K562 (cell line): Measurements from ENCODE around the gene TNIK. TPM values are rescaled to one million over a fixed set of nuclear protein-coding genes. Genes with fewer than 3 reads are reported as not detected.

Experiments
- ATAC-seq: fragments of 200-7000 bp; cut with Tn5 transposase; 3 replicates; pipeline ENCODE4 v1.9.1; 2020; ENCODE audit warnings: moderate library complexity
- BruUV-seq: library from RNA; stranded (reverse); fragments of 400-500 nt; replicated peaks from 2 replicates; lab custom pipeline; 2021; lab: Mats Ljungman, UMichigan
- CTCF ChIA-PET: fragments of 300-600 bp; formaldehyde crosslinking; extraction: SDS; loops from one replicate; lab custom pipeline; 2021; ENCODE audit warnings: low intra/inter-chr PET ratio; lab: Yijun Ruan, JAX
- POLR2A ChIA-PET: fragments of 300-600, 350-650 bp; sonication (Branson Sonifier 250); formaldehyde crosslinking; extraction: SDS; loops from one replicate; lab custom pipeline; 2021; ENCODE audit warnings: antibody characterized with exemption, inconsistent platforms; lab: Yijun Ruan, JAX
- DNase-seq, 4 experiments: peaks; one replicate each; pipeline versions ENCODE4 v3.0.0 to v3.0.0-alpha.2; 2011 to 2018; ENCODE audit warnings: low spot score in 3 of 4, mixed read lengths in 3 of 4; ENCODE audit errors: extremely low read depth in 1 of 4
- FAIRE-seq: peaks from 2 replicates; lab custom pipeline; 2011; peaks lifted over from hg19 to GRCh38; lab: Jason Lieb, UNC
- H2AFZ ChIP-seq: 2 replicates; pipeline ENCODE4 v1.6.0; 2011; ENCODE audit warnings: low read depth, low read length, control low read depth, inconsistent platforms
- H3K27ac ChIP-seq: fragments of 200-600 bp; 3 replicates; pipeline ENCODE4 v1.8.0; 2011; ENCODE audit warnings: low read depth, mild to moderate bottlenecking, control low read depth, inconsistent platforms, low read length, moderate library complexity, mixed read lengths; ENCODE audit errors: extremely low read depth
- H3K27me3 ChIP-seq, 2 experiments: fragments of 300-600 bp in 1 of 2; 2 replicates in 1 of 2; 3 replicates in 1 of 2; pipeline versions ENCODE4 v1.6.0 to v1.8.0; 2011; ENCODE audit warnings: inconsistent platforms in 2 of 2, low read length in 2 of 2, mild to moderate bottlenecking in 1 of 2, mixed read lengths in 1 of 2, moderate library complexity in 1 of 2; ENCODE audit not compliant: control insufficient read depth in 2 of 2, insufficient read depth in 2 of 2
- H3K36me3 ChIP-seq: fragments of 300-600 bp; 3 replicates; pipeline ENCODE4 v1.8.0; 2011; ENCODE audit warnings: mild to moderate bottlenecking, low read length, inconsistent platforms; ENCODE audit not compliant: control insufficient read depth, insufficient read depth
- H3K4me1 ChIP-seq, 2 experiments: fragments of 200-600 bp in 1 of 2; replicated peaks in 1 of 2; 2 replicates in 1 of 2; 3 replicates in 1 of 2; pipeline versions ENCODE4 v1.5.1 to v1.8.0; 2011; ENCODE audit warnings: inconsistent platforms in 2 of 2, low read length in 2 of 2, mild to moderate bottlenecking in 1 of 2, mixed read lengths in 1 of 2, moderate library complexity in 1 of 2; ENCODE audit not compliant: control insufficient read depth in 2 of 2, insufficient read depth in 2 of 2
- H3K4me2 ChIP-seq: 2 replicates; pipeline ENCODE4 v1.6.1; 2011; ENCODE audit warnings: low read length, control low read depth, inconsistent platforms, mixed read lengths; ENCODE audit not compliant: insufficient read depth
- H3K4me3 ChIP-seq: fragments of 200-600 bp; sonication (generic), shearing (Covaris generic); 2 replicates; pipeline ENCODE4 v1.5.1; 2016; ENCODE audit warnings: control low read depth, inconsistent platforms
- H3K79me2 ChIP-seq: fragments of 200-600 bp; 3 replicates; pipeline ENCODE4 v1.8.0; 2011; ENCODE audit warnings: low read length, inconsistent platforms; ENCODE audit not compliant: control insufficient read depth, insufficient read depth
- H3K9ac ChIP-seq, 2 experiments: 2 replicates each; pipeline versions ENCODE4 v1.6.0 to v1.6.1; 2011; ENCODE audit warnings: low read depth in 2 of 2, low read length in 2 of 2, control low read depth in 1 of 2, inconsistent platforms in 1 of 2, mild to moderate bottlenecking in 1 of 2, mixed read lengths in 1 of 2; ENCODE audit not compliant: insufficient read depth in 1 of 2
- H3K9me1 ChIP-seq: one replicate; pipeline ENCODE4 v1.6.0; 2011; ENCODE audit warnings: inconsistent platforms, mild to moderate bottlenecking, low read length, moderate library complexity; ENCODE audit not compliant: control insufficient read depth, insufficient read depth
- H3K9me3 ChIP-seq: replicated peaks from 2 replicates; pipeline ENCODE4 v1.5.1; 2011; ENCODE audit warnings: low read depth, low read length, inconsistent platforms; ENCODE audit not compliant: control insufficient read depth, insufficient read depth
- H4K20me1 ChIP-seq: replicated peaks from 2 replicates; pipeline ENCODE4 v1.6.1; 2011; ENCODE audit warnings: low read length, inconsistent platforms, mixed read lengths; ENCODE audit not compliant: control insufficient read depth, insufficient read depth
- ARID1B ChIP-seq: fragments of 450-650 bp; IDR thresholded peaks from 2 replicates; pipeline ENCODE4 v1.6.1; 2016; ENCODE audit warnings: antibody characterized with exemption, mild to moderate bottlenecking, inconsistent platforms
- MCM7 ChIP-seq, 2 experiments: fragments of 450-650 bp; IDR thresholded peaks; 2 replicates each; pipeline ENCODE4 v1.6.1; 2016 to 2018
- NR2C2 ChIP-seq, 2 experiments: fragments of 200-800 bp in 1 of 2; sonication (Bioruptor generic) in 1 of 2; sonication (generic) in 1 of 2; formaldehyde crosslinking in 1 of 2; IDR thresholded peaks; 2 replicates each; pipeline versions ENCODE4 v1.6.1 to v1.8.0; 2016 to 2022; ENCODE audit warnings: mild to moderate bottlenecking in 1 of 2, missing compliant biosample characterization in 1 of 2, missing genetic modification characterization in 1 of 2, missing genetic modification reagents in 1 of 2
- RFX7 ChIP-seq: fragments of 250-450 bp; sonication (Bioruptor Pico); IDR thresholded peaks from 2 replicates; pipeline ENCODE4 v1.5.1; 2021; ENCODE audit warnings: mild to moderate bottlenecking
- YBX1 ChIP-seq: fragments of 450-650 bp; IDR thresholded peaks from 2 replicates; pipeline ENCODE4 v1.7.1; 2016; ENCODE audit warnings: mild to moderate bottlenecking
- ZNF165 ChIP-seq: fragments of 250-450 bp; sonication (Bioruptor Pico); IDR thresholded peaks from 2 replicates; pipeline ENCODE4 v1.4.0; 2020; ENCODE audit warnings: borderline replicate concordance
- WGBS: fragments of 100-300 bp; shearing (Covaris generic); methylation state at CpG from one replicate; pipeline ENCODE4 v1.1.6; 2016; ENCODE audit warnings: low coverage, mixed read lengths; ENCODE audit not compliant: insufficient coverage; ENCODE audit errors: missing lambda C conversion rate; 5-methylcytosine and 5-hydroxymethylcytosine counted together
- in situ Hi-C: fragments of 300-500 bp; cut with MboI; formaldehyde crosslinking; loops from 4 replicates; pipeline ENCODE4 v1.15.0; 2018; ENCODE audit warnings: inconsistent platforms, mixed read lengths
- intact Hi-C: fragments of 100-400 bp; cut with micrococcal nuclease; formaldehyde crosslinking; loops from 2 replicates; pipeline ENCODE4 v1.14.2; 2022
- polyA plus RNA-seq, 8 experiments: library from polyadenylated mRNA; depleted of rRNA in 4 of 8; stranded (reverse) in 5 of 8; unstranded in 3 of 8; fragments of >200 nt; fragmentation: Nextera tagmentation in 2 of 8; fragmentation: Illumina TruSeq in 1 of 8; extraction: Ambion mirVana in 2 of 8; extraction: Trizol in 1 of 8; gene quantifications; 2 replicates each; pipeline versions ENCODE4 v1.2.1 to v1.2.3, GENCODE V29; 2011 to 2014; ENCODE audit warnings: inconsistent platforms in 1 of 8, missing spikeins in 1 of 8
- total RNA-seq, 7 experiments: library from RNA; depleted of rRNA in 6 of 7; stranded (reverse); fragments of >200 nt in 6 of 7; fragmentation: Illumina TruSeq in 2 of 7; extraction: Trizol in 2 of 7; gene quantifications; 2 replicates each; pipeline versions ENCODE4 v1.2.1 to v1.2.3, GENCODE V29; 2011 to 2021; ENCODE audit warnings: low replicate concordance in 1 of 7
- TF ChIP-seq, protein P1 (sequence below), 2 experiments: fragments of 150-350 bp in 1 of 2; IDR thresholded peaks; 2 replicates each; pipeline ENCODE4 v1.6.1; 2012 to 2016; ENCODE audit warnings: low read depth in 2 of 2, low read length in 2 of 2, mild to moderate bottlenecking in 1 of 2, moderate library complexity in 1 of 2

TNIK gene
- total and polyA plus RNA-seq, 9 of the 15 experiments (the other 6 are each of a cell fraction or from before 2014, with no cell fraction given): 6.6 to 39.0 (median 24.7) TPM

DNA sequence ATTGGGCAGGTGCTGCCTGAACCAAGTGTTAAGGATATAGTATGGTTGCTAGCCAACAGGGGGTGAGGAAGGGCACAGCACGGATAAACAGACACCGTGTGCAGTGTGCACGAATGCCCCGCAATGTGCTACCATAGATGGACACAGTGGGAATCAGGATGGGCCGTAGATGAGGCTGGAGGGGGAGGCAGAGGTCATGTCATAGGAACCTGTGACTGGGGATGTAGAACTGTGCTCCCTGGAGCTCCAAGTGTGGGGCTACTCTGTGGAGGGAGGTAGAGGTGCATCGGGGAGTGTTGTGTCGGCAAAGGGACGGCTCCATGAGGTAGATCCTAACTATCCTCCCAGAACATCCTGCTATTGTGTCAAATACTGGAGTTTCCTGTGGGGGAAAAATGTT is 102.5 kb downstream of the TNIK start:
- no peak overlapping the region for H3K27ac ChIP-seq
- ChIA-PET CTCF (no interaction called here), POLR2A (interaction anchor here (0.6 kb wide), 1 partner anchor 244 kb away, joined by 3 read pairs; no protein-coding TSS in a partner anchor)
- H3K4me3 ChIP-seq: no peak overlapping the region
- no TSS peak for BruUV-seq
- 0 out of 2 replicates have a peak, but pooled peaks cover 4% of the 10 kb centered on the region for H4K20me1 ChIP-seq
- FAIRE-seq (no peak), ATAC-seq (no peak; the same call in 2 of the 3 replicates), DNase-seq (no peak)
- TF ChIP-seq ARID1B: no peak
- no peak for TF ChIP-seq RFX7 (CRISPR knock-in tag)
- TF ChIP-seq MCM7 (IDR thresholded peaks at IDR 0.05): no peak
- TF ChIP-seq ZNF165 (CRISPR knock-in tag): no peak
- TF ChIP-seq NR2C2 (CRISPR knock-in tag; IDR thresholded peaks at IDR 0.05): no peak
- no peak for TF ChIP-seq NR2C2 (tag; IDR thresholded peaks at IDR 0.05)
- TF ChIP-seq, protein P1, sequence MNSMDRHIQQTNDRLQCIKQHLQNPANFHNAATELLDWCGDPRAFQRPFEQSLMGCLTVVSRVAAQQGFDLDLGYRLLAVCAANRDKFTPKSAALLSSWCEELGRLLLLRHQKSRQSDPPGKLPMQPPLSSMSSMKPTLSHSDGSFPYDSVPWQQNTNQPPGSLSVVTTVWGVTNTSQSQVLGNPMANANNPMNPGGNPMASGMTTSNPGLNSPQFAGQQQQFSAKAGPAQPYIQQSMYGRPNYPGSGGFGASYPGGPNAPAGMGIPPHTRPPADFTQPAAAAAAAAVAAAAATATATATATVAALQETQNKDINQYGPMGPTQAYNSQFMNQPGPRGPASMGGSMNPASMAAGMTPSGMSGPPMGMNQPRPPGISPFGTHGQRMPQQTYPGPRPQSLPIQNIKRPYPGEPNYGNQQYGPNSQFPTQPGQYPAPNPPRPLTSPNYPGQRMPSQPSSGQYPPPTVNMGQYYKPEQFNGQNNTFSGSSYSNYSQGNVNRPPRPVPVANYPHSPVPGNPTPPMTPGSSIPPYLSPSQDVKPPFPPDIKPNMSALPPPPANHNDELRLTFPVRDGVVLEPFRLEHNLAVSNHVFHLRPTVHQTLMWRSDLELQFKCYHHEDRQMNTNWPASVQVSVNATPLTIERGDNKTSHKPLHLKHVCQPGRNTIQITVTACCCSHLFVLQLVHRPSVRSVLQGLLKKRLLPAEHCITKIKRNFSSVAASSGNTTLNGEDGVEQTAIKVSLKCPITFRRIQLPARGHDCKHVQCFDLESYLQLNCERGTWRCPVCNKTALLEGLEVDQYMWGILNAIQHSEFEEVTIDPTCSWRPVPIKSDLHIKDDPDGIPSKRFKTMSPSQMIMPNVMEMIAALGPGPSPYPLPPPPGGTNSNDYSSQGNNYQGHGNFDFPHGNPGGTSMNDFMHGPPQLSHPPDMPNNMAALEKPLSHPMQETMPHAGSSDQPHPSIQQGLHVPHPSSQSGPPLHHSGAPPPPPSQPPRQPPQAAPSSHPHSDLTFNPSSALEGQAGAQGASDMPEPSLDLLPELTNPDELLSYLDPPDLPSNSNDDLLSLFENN (IDR thresholded peaks at IDR 0.05; ENCODE audit: low read depth in 2 of 2, low read length in 2 of 2): no peak
- no peak for TF ChIP-seq YBX1
- no peaks in the 10 kb centered on the region for H3K9me3 ChIP-seq
- H3K4me1 ChIP-seq: peaks cover 0 to 12% of the 10 kb centered on the region in 2 experiments; a peak in 4 of 5 replicates
- no peaks in the 10 kb centered on the region for H3K9me1 ChIP-seq
- in situ Hi-C loops: no loop called here
- H2AFZ ChIP-seq: no peak overlapping the region
- H3K36me3 ChIP-seq: no peaks in the 10 kb centered on the region
- peaks cover 9% of the 10 kb centered on the region; the same call in 1 of the 3 replicates for H3K79me2 ChIP-seq
- intact Hi-C loops: no loop called here
- no peaks in the 10 kb centered on the region for H3K27me3 ChIP-seq
- 89% methylated on average over 8 of the region's 8 CpGs for whole genome bisulfite sequencing
- H3K9ac ChIP-seq: no peak overlapping the region
- no peak overlapping the region for H3K4me2 ChIP-seq
